GM23338 (cell line): ENCODE data around the gene SH2D3C. TPM values are rescaled to one million over a fixed set of nuclear protein-coding genes. Genes with fewer than 3 reads are reported as not detected.

Source experiments
- ATAC-seq: fragments of 200-7000 bp; cut with Tn5 transposase; 3 replicates; pipeline ENCODE4 v1.9.1; 2020
- DNase-seq: peaks from one replicate; pipeline ENCODE4 v3.0.0-alpha.2; 2015; ENCODE audit warnings: low spot score
- H2AFZ ChIP-seq: fragments of 200-600 bp; sonication (generic); 2 replicates; pipeline ENCODE4 v1.8.0; 2016; ENCODE audit warnings: antibody characterized with exemption, mild to moderate bottlenecking, moderate library complexity
- H3F3A ChIP-seq: fragments of 200-600 bp; sonication (generic); replicated peaks from 2 replicates; pipeline ENCODE4 v1.8.0; 2017; ENCODE audit warnings: antibody characterized with exemption, mixed run types, low read depth
- H3K27ac ChIP-seq: fragments of 200-600 bp; sonication (generic); 2 replicates; pipeline ENCODE4 v1.6.1; 2016; ENCODE audit warnings: low read depth
- H3K27me3 ChIP-seq: fragments of 200-600 bp; sonication (generic); 2 replicates; pipeline ENCODE4 v1.8.0; 2016; ENCODE audit warnings: mild to moderate bottlenecking, mixed run types, moderate library complexity; ENCODE audit not compliant: insufficient read depth
- H3K36me3 ChIP-seq: fragments of 200-600 bp; sonication (generic); 2 replicates; pipeline ENCODE4 v1.8.0; 2016; ENCODE audit warnings: mild to moderate bottlenecking; ENCODE audit not compliant: insufficient read depth
- H3K4me1 ChIP-seq: fragments of 200-600 bp; sonication (generic); 2 replicates; pipeline ENCODE4 v1.8.0; 2016; ENCODE audit warnings: mild to moderate bottlenecking, moderate library complexity; ENCODE audit not compliant: insufficient read depth
- H3K4me2 ChIP-seq: fragments of 200-600 bp; sonication (generic); 2 replicates; pipeline ENCODE4 v1.7.1; 2017; ENCODE audit warnings: mixed run types
- H3K4me3 ChIP-seq: fragments of 200-600 bp; sonication (generic); 2 replicates; pipeline ENCODE4 v1.6.1; 2016; ENCODE audit warnings: mixed run types
- H3K79me2 ChIP-seq: fragments of 200-600 bp; sonication (generic); replicated peaks from 2 replicates; pipeline ENCODE4 v1.8.0; 2017; ENCODE audit warnings: mild to moderate bottlenecking; ENCODE audit not compliant: insufficient read depth
- H3K9me2 ChIP-seq: fragments of 200-600 bp; sonication (generic); 2 replicates; pipeline ENCODE4 v1.8.0; 2017; ENCODE audit not compliant: insufficient read depth
- H4K20me1 ChIP-seq: fragments of 200-600 bp; sonication (generic); replicated peaks from 2 replicates; pipeline ENCODE4 v1.8.0; 2017; ENCODE audit warnings: mild to moderate bottlenecking; ENCODE audit not compliant: insufficient read depth
- H3K27ac Mint-ChIP-seq: 2 replicates; pipeline ENCODE4 v1.8.0; 2020; ENCODE audit warnings: inconsistent platforms, mild to moderate bottlenecking, moderate library complexity, mixed read lengths
- H3K27me3 Mint-ChIP-seq: 3 replicates; pipeline ENCODE4 v1.8.0; 2022; ENCODE audit warnings: low read depth, mild to moderate bottlenecking, moderate library complexity, mixed read lengths, inconsistent platforms; ENCODE audit not compliant: insufficient read depth, poor library complexity
- H3K36me3 Mint-ChIP-seq: 3 replicates; pipeline ENCODE4 v1.8.0; 2021; ENCODE audit warnings: low read depth, mild to moderate bottlenecking, inconsistent platforms, moderate library complexity, mixed read lengths
- H3K4me1 Mint-ChIP-seq: 3 replicates; pipeline ENCODE4 v1.8.0; 2020; ENCODE audit warnings: mild to moderate bottlenecking, inconsistent platforms, mixed read lengths
- H3K4me3 Mint-ChIP-seq: 3 replicates; pipeline ENCODE4 v1.8.0; 2021; ENCODE audit warnings: moderate library complexity, mild to moderate bottlenecking, inconsistent platforms, mixed read lengths
- H3K9me3 Mint-ChIP-seq: 3 replicates; pipeline ENCODE4 v1.8.0; 2020; ENCODE audit warnings: moderate library complexity, mild to moderate bottlenecking, inconsistent platforms, mixed read lengths
- CREB1 ChIP-seq: fragments of 250-450 bp; sonication (Bioruptor Pico); IDR thresholded peaks from 2 replicates; pipeline ENCODE4 v1.5.0; 2020; ENCODE audit warnings: low read depth, mild to moderate bottlenecking, moderate library complexity
- CTCF ChIP-seq, 2 experiments: fragments of 200-600 bp in 1 of 2; sonication (generic) in 1 of 2; conservative IDR thresholded peaks; 2 replicates each; pipeline versions ENCODE4 v1.5.1 to v1.6.1; 2016 to 2017; ENCODE audit warnings: antibody characterized with exemption in 2 of 2, low read depth in 2 of 2, mild to moderate bottlenecking in 2 of 2, moderate library complexity in 1 of 2
- ETS1 ChIP-seq: IDR thresholded peaks from 2 replicates; pipeline ENCODE4 v1.6.1; 2016; ENCODE audit warnings: antibody characterized with exemption
- EZH2 ChIP-seq: fragments of 200-600 bp; sonication (generic); IDR thresholded peaks from one replicate; pipeline ENCODE4 v1.8.0; 2017; ENCODE audit warnings: antibody characterized with exemption, mild to moderate bottlenecking, low read depth; ENCODE audit not compliant: unreplicated experiment
- EZH2phosphoT487 ChIP-seq: fragments of 200-600 bp; sonication (generic); IDR thresholded peaks from one replicate; pipeline ENCODE4 v1.8.1; 2018; ENCODE audit warnings: antibody characterized with exemption; ENCODE audit not compliant: unreplicated experiment
- JUNB ChIP-seq: IDR thresholded peaks from one replicate; pipeline ENCODE4 v1.6.1; 2016; ENCODE audit warnings: antibody characterized with exemption; ENCODE audit not compliant: unreplicated experiment
- NANOG ChIP-seq: IDR thresholded peaks from 2 replicates; pipeline ENCODE4 v1.6.1; 2016; ENCODE audit warnings: antibody characterized with exemption, borderline replicate concordance
- POLR2AphosphoS5 ChIP-seq: IDR thresholded peaks from 2 replicates; pipeline ENCODE4 v1.6.1; 2016; ENCODE audit warnings: antibody characterized with exemption, low read depth
- STAT1 ChIP-seq: IDR thresholded peaks from one replicate; pipeline ENCODE4 v1.6.1; 2016; ENCODE audit warnings: antibody characterized with exemption; ENCODE audit not compliant: unreplicated experiment
- ZNF114 ChIP-seq: fragments of 250-450 bp; sonication (Bioruptor Pico); IDR thresholded peaks from 2 replicates; pipeline ENCODE4 v1.5.0; 2020; ENCODE audit warnings: mild to moderate bottlenecking, moderate library complexity
- ZNF331 ChIP-seq: fragments of 250-450 bp; sonication (Bioruptor Pico); IDR thresholded peaks from 2 replicates; pipeline ENCODE4 v1.5.0; 2020; ENCODE audit warnings: low read depth, mild to moderate bottlenecking, moderate library complexity
- ZNF462 ChIP-seq: fragments of 250-450 bp; sonication (Bioruptor Pico); IDR thresholded peaks from 2 replicates; pipeline ENCODE4 v1.5.0; 2020; ENCODE audit warnings: mild to moderate bottlenecking, moderate library complexity
- polyA plus RNA-seq: library from polyadenylated mRNA; unstranded; fragments of >200 nt; fragmentation: Nextera tagmentation; extraction: Ambion mirVana; gene quantifications from 2 replicates; pipeline ENCODE4 v1.2.1, GENCODE V29; 2016
- total RNA-seq: library from RNA; depleted of rRNA; stranded (reverse); fragments of >200 nt; shearing (Covaris generic); gene quantifications from 2 replicates; pipeline ENCODE4 v1.2.3, GENCODE V29; 2014

Gene SH2D3C
- total and polyA plus RNA-seq, 2 experiments from 2014 or later: 4.2 to 4.5 TPM

GRCh38 chr9:127761061-127761460 lies 17.4 kb downstream of the SH2D3C start:
- Histone ChIP-seq H4K20me1 (no peaks in the 10 kb centered on the region), H3K4me2 (no peak overlapping the region), H3K27me3 (peaks cover 8% of the 10 kb centered on the region), H3K9me2 (no peaks in the 10 kb centered on the region), H3K4me1 (peaks cover 20% of the 10 kb centered on the region), H3K4me3 (no peak overlapping the region), H3F3A (peaks cover 10% of the 10 kb centered on the region; the same call in 1 of the 2 replicates), H3K27ac (no peak overlapping the region), H3K79me2 (no peaks in the 10 kb centered on the region), H3K36me3 (no peaks in the 10 kb centered on the region), H2AFZ (0 out of 2 replicates have a peak overlapping the region, but pooled peaks have one; percentile 10)
- no peaks in the 10 kb centered on the region; the same call in 2 of the 3 replicates for H3K36me3 Mint-ChIP-seq
- peaks cover 33% of the 10 kb centered on the region for H3K4me1 Mint-ChIP-seq
- no peak overlapping the region for H3K4me3 Mint-ChIP-seq
- peaks cover 18% of the 10 kb centered on the region for H3K27me3 Mint-ChIP-seq
- no peak overlapping the region for H3K27ac Mint-ChIP-seq
- no peaks in the 10 kb centered on the region for H3K9me3 Mint-ChIP-seq
- no peak for TF ChIP-seq JUNB
- no peak for DNase-seq
- no peak for ATAC-seq

- Histone ChIP-seq H4K20me1 (no peaks in the 10 kb centered on the region), H3K27ac (no peak overlapping the region), H3K4me2 (no peak overlapping the region), H3K36me3 (no peaks in the 10 kb centered on the region), H3F3A (peaks cover 8% of the 10 kb centered on the region; the same call in 1 of the 2 replicates), H3K4me3 (no peak overlapping the region), H2AFZ (no peak overlapping the region), H3K4me1 (peaks cover 22% of the 10 kb centered on the region), H3K79me2 (no peaks in the 10 kb centered on the region), H3K27me3 (peaks cover 14% of the 10 kb centered on the region), H3K9me2 (no peaks in the 10 kb centered on the region)
- Mint-ChIP-seq H3K9me3 (no peaks in the 10 kb centered on the region), H3K4me3 (no peak overlapping the region), H3K27me3 (peaks cover 11% of the 10 kb centered on the region), H3K27ac (no peak overlapping the region), H3K4me1 (peaks cover 27% of the 10 kb centered on the region), H3K36me3 (no peaks in the 10 kb centered on the region; the same call in 2 of the 3 replicates)
- ATAC-seq (no peak), DNase-seq (no peak)
- no peak for TF ChIP-seq ETS1
- TF ChIP-seq CTCF (conservative IDR thresholded peaks at IDR 0.05; ENCODE audit: low read depth in 2 of 2): no peak
- TF ChIP-seq EZH2: no peak
- TF ChIP-seq ZNF331 (CRISPR knock-in tag): no peak
- no peak for TF ChIP-seq CREB1 (CRISPR knock-in tag)
- no peak for TF ChIP-seq STAT1
- TF ChIP-seq EZH2phosphoT487: no peak
- TF ChIP-seq NANOG: no peak
- TF ChIP-seq ZNF462 (CRISPR knock-in tag): no peak
- TF ChIP-seq JUNB: no peak
- TF ChIP-seq POLR2AphosphoS5: no peak
- TF ChIP-seq ZNF114: no peak
Measured at GRCh38 chr9:127758843-127759242, 19.6 kb downstream of the SH2D3C start.
